Measurements from ENCODE around the gene PLXND1. TPM values are rescaled to one million over a fixed set of nuclear protein-coding genes. Genes with fewer than 3 reads are reported as not detected.
A peak's percentile ranks its signal among the peaks of the same experiment; 100 is the strongest.

The PLXND1 gene
- polyA plus RNA-seq, 1 donor = 51.2 TPM

GRCh38 chr3:129595544-129596193 is 10.8 kb downstream of the PLXND1 start:
- no peak overlapping the region for H3K4me3 ChIP-seq (ENCODE audit: low read length)
- no CpG with 5 or more reads among the region's 10 CpGs for WGBS (ENCODE audit: insufficient coverage, low lambda C conversion rate)
- H3K4me1 ChIP-seq (ENCODE audit: control insufficient read depth, insufficient read depth, low read length) = peaks cover 58% of the 10 kb centered on the region
- no peak for DNase-seq
- H3K36me3 ChIP-seq (ENCODE audit: control insufficient read depth, insufficient read depth, low read length) = no peaks in the 10 kb centered on the region
- H3K27me3 ChIP-seq (ENCODE audit: control insufficient read depth, insufficient read depth, low read length) = no peaks in the 10 kb centered on the region
- H3K27ac ChIP-seq (ENCODE audit: low read length) = peak overlapping the region; percentile 64
- H3K9me3 ChIP-seq (ENCODE audit: control insufficient read depth, low read depth, low read length) = no peaks in the 10 kb centered on the region

- peak overlapping the region; percentile 24 for H3K27ac ChIP-seq (ENCODE audit: low read length)
- H3K4me3 ChIP-seq (ENCODE audit: low read length) = no peak overlapping the region
- DNase-seq = no peak
- H3K36me3 ChIP-seq (ENCODE audit: control insufficient read depth, insufficient read depth, low read length) = no peaks in the 10 kb centered on the region
- no peaks in the 10 kb centered on the region for H3K27me3 ChIP-seq (ENCODE audit: control insufficient read depth, insufficient read depth, low read length)
- WGBS (ENCODE audit: insufficient coverage, low lambda C conversion rate) = no CpG with 5 or more reads among the region's 6 CpGs
- H3K9me3 ChIP-seq (ENCODE audit: control insufficient read depth, low read depth, low read length) = no peaks in the 10 kb centered on the region
- H3K4me1 ChIP-seq (ENCODE audit: control insufficient read depth, insufficient read depth, low read length) = peaks cover 58% of the 10 kb centered on the region
Observed at GRCh38 chr3:129594907-129595390, 11.5 kb downstream of the PLXND1 start.

GRCh38 chr3:129594409-129594808 is 12.1 kb downstream of the PLXND1 start:
- Histone ChIP-seq H3K36me3 (ENCODE audit: control insufficient read depth, insufficient read depth, low read length) (no peaks in the 10 kb centered on the region), H3K4me1 (ENCODE audit: control insufficient read depth, insufficient read depth, low read length) (peaks cover 58% of the 10 kb centered on the region), H3K27ac (ENCODE audit: low read length) (no peak overlapping the region), H3K27me3 (ENCODE audit: control insufficient read depth, insufficient read depth, low read length) (no peaks in the 10 kb centered on the region), H3K9me3 (ENCODE audit: control insufficient read depth, low read depth, low read length) (no peaks in the 10 kb centered on the region), H3K4me3 (ENCODE audit: low read length) (no peak overlapping the region)
- WGBS (ENCODE audit: insufficient coverage, low lambda C conversion rate) = 75% methylated on average over 2 of the region's 10 CpGs
- DNase-seq = no peak

- Histone ChIP-seq H3K4me1 (ENCODE audit: control insufficient read depth, insufficient read depth, low read length) (peaks cover 58% of the 10 kb centered on the region), H3K4me3 (ENCODE audit: low read length) (no peak overlapping the region), H3K9me3 (ENCODE audit: control insufficient read depth, low read depth, low read length) (no peaks in the 10 kb centered on the region), H3K36me3 (ENCODE audit: control insufficient read depth, insufficient read depth, low read length) (no peaks in the 10 kb centered on the region), H3K27ac (ENCODE audit: low read length) (peak overlapping the region; percentile 42), H3K27me3 (ENCODE audit: control insufficient read depth, insufficient read depth, low read length) (no peaks in the 10 kb centered on the region)
- no CpG with 5 or more reads among the region's 22 CpGs for WGBS (ENCODE audit: insufficient coverage, low lambda C conversion rate)
- DNase-seq = peak in 1 of 2 donors; percentile 66
Observed at GRCh38 chr3:129593595-129594339, 12.7 kb downstream of the PLXND1 start.

GRCh38 chr3:129593230-129593594 is 13.3 kb downstream of the PLXND1 start:
- Histone ChIP-seq H3K27ac (ENCODE audit: low read length) (peak overlapping the region; percentile 42), H3K4me1 (ENCODE audit: control insufficient read depth, insufficient read depth, low read length) (peaks cover 56% of the 10 kb centered on the region), H3K27me3 (ENCODE audit: control insufficient read depth, insufficient read depth, low read length) (no peaks in the 10 kb centered on the region), H3K9me3 (ENCODE audit: control insufficient read depth, low read depth, low read length) (no peaks in the 10 kb centered on the region), H3K4me3 (ENCODE audit: low read length) (no peak overlapping the region), H3K36me3 (ENCODE audit: control insufficient read depth, insufficient read depth, low read length) (no peaks in the 10 kb centered on the region)
- WGBS (ENCODE audit: insufficient coverage, low lambda C conversion rate) = 80% methylated on average over 2 of the region's 8 CpGs
- no peak for DNase-seq

GRCh38 chr3:129592381-129593131 is 13.9 kb downstream of the PLXND1 start:
- 0% methylated on average over 1 of the region's 26 CpGs for WGBS (ENCODE audit: insufficient coverage, low lambda C conversion rate)
- H3K9me3 ChIP-seq (ENCODE audit: control insufficient read depth, low read depth, low read length) = no peaks in the 10 kb centered on the region
- peak; percentile 42 to 52 for DNase-seq
- H3K4me1 ChIP-seq (ENCODE audit: control insufficient read depth, insufficient read depth, low read length) = peaks cover 49% of the 10 kb centered on the region
- H3K4me3 ChIP-seq (ENCODE audit: low read length) = peak overlapping the region; percentile 4
- no peaks in the 10 kb centered on the region for H3K27me3 ChIP-seq (ENCODE audit: control insufficient read depth, insufficient read depth, low read length)
- H3K27ac ChIP-seq (ENCODE audit: low read length) = peak overlapping the region; percentile 42
- no peaks in the 10 kb centered on the region for H3K36me3 ChIP-seq (ENCODE audit: control insufficient read depth, insufficient read depth, low read length)

- DNase-seq = no peak
- Histone ChIP-seq H3K4me3 (ENCODE audit: low read length) (no peak overlapping the region), H3K27me3 (ENCODE audit: control insufficient read depth, insufficient read depth, low read length) (no peaks in the 10 kb centered on the region), H3K27ac (ENCODE audit: low read length) (no peak overlapping the region), H3K4me1 (ENCODE audit: control insufficient read depth, insufficient read depth, low read length) (peaks cover 43% of the 10 kb centered on the region), H3K9me3 (ENCODE audit: control insufficient read depth, low read depth, low read length) (no peaks in the 10 kb centered on the region), H3K36me3 (ENCODE audit: control insufficient read depth, insufficient read depth, low read length) (no peaks in the 10 kb centered on the region)
- 100% methylated on average over 1 of the region's 8 CpGs for WGBS (ENCODE audit: insufficient coverage, low lambda C conversion rate)
Observed at GRCh38 chr3:129591932-129592331, 14.5 kb downstream of the PLXND1 start.

- Histone ChIP-seq H3K4me1 (ENCODE audit: control insufficient read depth, insufficient read depth, low read length) (peaks cover 26% of the 10 kb centered on the region), H3K9me3 (ENCODE audit: control insufficient read depth, low read depth, low read length) (no peaks in the 10 kb centered on the region), H3K36me3 (ENCODE audit: control insufficient read depth, insufficient read depth, low read length) (peaks cover 4% of the 10 kb centered on the region), H3K27ac (ENCODE audit: low read length) (no peak overlapping the region), H3K4me3 (ENCODE audit: low read length) (no peak overlapping the region), H3K27me3 (ENCODE audit: control insufficient read depth, insufficient read depth, low read length) (no peaks in the 10 kb centered on the region)
- no CpG with 5 or more reads among the region's 8 CpGs for WGBS (ENCODE audit: insufficient coverage, low lambda C conversion rate)
- DNase-seq = no peak
Observed at GRCh38 chr3:129590215-129590614, 16.3 kb downstream of the PLXND1 start.

GRCh38 chr3:129587566-129588210 is 18.8 kb downstream of the PLXND1 start:
- no peaks in the 10 kb centered on the region for H3K27me3 ChIP-seq (ENCODE audit: control insufficient read depth, insufficient read depth, low read length)
- DNase-seq = no peak
- H3K4me1 ChIP-seq (ENCODE audit: control insufficient read depth, insufficient read depth, low read length) = peaks cover 6% of the 10 kb centered on the region
- WGBS (ENCODE audit: insufficient coverage, low lambda C conversion rate) = no CpG with 5 or more reads among the region's 10 CpGs
- peaks cover 7% of the 10 kb centered on the region for H3K36me3 ChIP-seq (ENCODE audit: control insufficient read depth, insufficient read depth, low read length)
- no peaks in the 10 kb centered on the region for H3K9me3 ChIP-seq (ENCODE audit: control insufficient read depth, low read depth, low read length)
- H3K4me3 ChIP-seq (ENCODE audit: low read length) = no peak overlapping the region
- H3K27ac ChIP-seq (ENCODE audit: low read length) = no peak overlapping the region

All from large intestine (tissue), 3 donors.